HEK293T (cell line): ENCODE measurements around the gene TMEM161B.
"Not testable (repeated sequence)": the region's sequence is repeated elsewhere in the genome, so short reads cannot be mapped to it uniquely, and the experiment has no call there.

Experiments
- ARNT ChIP-seq: fragments of 450-650 bp; IDR thresholded peaks from 2 replicates; pipeline ENCODE4 v1.6.1; 2017; ENCODE audit warnings: mild to moderate bottlenecking
- BHLHE40 ChIP-seq: fragments of 450-650 bp; IDR thresholded peaks from 2 replicates; pipeline ENCODE4 v1.6.1; 2016; ENCODE audit warnings: mild to moderate bottlenecking, moderate library complexity, borderline replicate concordance
- CTBP1 ChIP-seq: fragments of 450-650 bp; IDR thresholded peaks from 2 replicates; pipeline ENCODE4 v1.6.1; 2016; ENCODE audit warnings: borderline replicate concordance
- FOXA1 ChIP-seq: fragments of 450-650 bp; IDR thresholded peaks from 2 replicates; pipeline ENCODE4 v1.6.1; 2016; ENCODE audit warnings: mild to moderate bottlenecking
- FOXK2 ChIP-seq: fragments of 450-650 bp; IDR thresholded peaks from 2 replicates; pipeline ENCODE4 v1.6.1; 2016; ENCODE audit warnings: mild to moderate bottlenecking
- FOXM1 ChIP-seq: fragments of 450-650 bp; IDR thresholded peaks from 2 replicates; pipeline ENCODE4 v1.6.1; 2017; ENCODE audit warnings: mild to moderate bottlenecking, borderline replicate concordance
- HDGF ChIP-seq: fragments of 450-650 bp; IDR thresholded peaks from 2 replicates; pipeline ENCODE4 v1.6.1; 2017; ENCODE audit warnings: antibody characterized with exemption, borderline replicate concordance
- NFRKB ChIP-seq: fragments of 450-650 bp; IDR thresholded peaks from 2 replicates; pipeline ENCODE4 v1.6.1; 2016; ENCODE audit warnings: mild to moderate bottlenecking, moderate library complexity
- PKNOX1 ChIP-seq: fragments of 450-650 bp; IDR thresholded peaks from 2 replicates; pipeline ENCODE4 v1.6.1; 2016
- SP1 ChIP-seq: fragments of 450-650 bp; IDR thresholded peaks from 2 replicates; pipeline ENCODE4 v1.6.1; 2017
- SUZ12 ChIP-seq: fragments of 450-650 bp; IDR thresholded peaks from 2 replicates; pipeline ENCODE4 v1.6.1; 2016; ENCODE audit warnings: mild to moderate bottlenecking
- TARDBP ChIP-seq: fragments of 450-650 bp; IDR thresholded peaks from 2 replicates; pipeline ENCODE4 v1.6.1; 2016
- ZNF384 ChIP-seq: fragments of 450-650 bp; IDR thresholded peaks from 2 replicates; pipeline ENCODE4 v1.6.1; 2016

GRCh38 chr5:88243493-88243892 is 25.2 kb downstream of the TMEM161B start:
- TF ChIP-seq SP1, NFRKB, BHLHE40, HDGF, FOXM1, SUZ12: not testable (repeated sequence)
- TF ChIP-seq PKNOX1 (peak; percentile 91), FOXA1 (peak; percentile 54; the same call in 1 of the 2 replicates), ZNF384 (0 out of 2 replicates have a peak, but pooled peaks have one; percentile 30), ARNT (peak; percentile 48), CTBP1 (peak; percentile 90), FOXK2 (0 out of 2 replicates have a peak, but pooled peaks have one; percentile 38), TARDBP (0 out of 2 replicates have a peak, but pooled peaks have one; percentile 32)
